GM10266 (cell line): ENCODE results near the gene ATP1B3.
"Not testable (repeated sequence)": the region's sequence is repeated elsewhere in the genome, so short reads cannot be mapped to it uniquely, and the experiment has no call there.

Experiments
- DNase-seq: peaks from one replicate; pipeline ENCODE4 v3.0.0; 2012; ENCODE audit errors: extremely low spot score
- TF ChIP-seq, protein P1 (sequence below): IDR thresholded peaks from 2 replicates; pipeline ENCODE4 v1.5.1; 2012; ENCODE audit warnings: mild to moderate bottlenecking, low read depth; ENCODE audit not compliant: control insufficient read depth, insufficient read depth; ENCODE audit errors: missing control alignments

ATP1B3 gene

DNA sequence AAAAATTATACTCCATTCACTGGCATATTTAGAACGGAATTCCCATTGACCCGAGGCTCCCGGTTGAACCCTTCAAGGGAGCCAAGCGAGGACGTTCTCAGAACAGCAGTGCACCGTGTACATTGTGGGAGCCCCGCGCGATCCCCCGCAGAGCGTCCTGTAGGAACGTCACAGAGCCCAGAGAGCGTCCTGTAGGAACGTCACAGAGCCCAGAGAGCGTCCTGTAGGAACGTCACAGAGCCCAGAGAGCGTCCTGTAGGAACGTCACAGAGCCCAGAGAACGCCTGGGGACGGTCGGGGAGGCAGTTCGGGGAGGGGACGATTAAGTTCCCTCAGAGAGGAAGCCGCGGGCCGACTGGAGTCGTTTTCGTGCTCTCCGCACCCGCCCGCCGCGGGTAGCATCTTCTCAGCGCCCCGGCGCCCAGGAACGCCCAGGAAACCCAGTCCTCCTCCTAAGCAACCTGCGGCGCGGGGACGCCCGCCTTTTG is 506 bp upstream of the ATP1B3 start:
- no peak for DNase-seq
- TF ChIP-seq, protein P1, sequence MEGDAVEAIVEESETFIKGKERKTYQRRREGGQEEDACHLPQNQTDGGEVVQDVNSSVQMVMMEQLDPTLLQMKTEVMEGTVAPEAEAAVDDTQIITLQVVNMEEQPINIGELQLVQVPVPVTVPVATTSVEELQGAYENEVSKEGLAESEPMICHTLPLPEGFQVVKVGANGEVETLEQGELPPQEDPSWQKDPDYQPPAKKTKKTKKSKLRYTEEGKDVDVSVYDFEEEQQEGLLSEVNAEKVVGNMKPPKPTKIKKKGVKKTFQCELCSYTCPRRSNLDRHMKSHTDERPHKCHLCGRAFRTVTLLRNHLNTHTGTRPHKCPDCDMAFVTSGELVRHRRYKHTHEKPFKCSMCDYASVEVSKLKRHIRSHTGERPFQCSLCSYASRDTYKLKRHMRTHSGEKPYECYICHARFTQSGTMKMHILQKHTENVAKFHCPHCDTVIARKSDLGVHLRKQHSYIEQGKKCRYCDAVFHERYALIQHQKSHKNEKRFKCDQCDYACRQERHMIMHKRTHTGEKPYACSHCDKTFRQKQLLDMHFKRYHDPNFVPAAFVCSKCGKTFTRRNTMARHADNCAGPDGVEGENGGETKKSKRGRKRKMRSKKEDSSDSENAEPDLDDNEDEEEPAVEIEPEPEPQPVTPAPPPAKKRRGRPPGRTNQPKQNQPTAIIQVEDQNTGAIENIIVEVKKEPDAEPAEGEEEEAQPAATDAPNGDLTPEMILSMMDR: no peak

DNA sequence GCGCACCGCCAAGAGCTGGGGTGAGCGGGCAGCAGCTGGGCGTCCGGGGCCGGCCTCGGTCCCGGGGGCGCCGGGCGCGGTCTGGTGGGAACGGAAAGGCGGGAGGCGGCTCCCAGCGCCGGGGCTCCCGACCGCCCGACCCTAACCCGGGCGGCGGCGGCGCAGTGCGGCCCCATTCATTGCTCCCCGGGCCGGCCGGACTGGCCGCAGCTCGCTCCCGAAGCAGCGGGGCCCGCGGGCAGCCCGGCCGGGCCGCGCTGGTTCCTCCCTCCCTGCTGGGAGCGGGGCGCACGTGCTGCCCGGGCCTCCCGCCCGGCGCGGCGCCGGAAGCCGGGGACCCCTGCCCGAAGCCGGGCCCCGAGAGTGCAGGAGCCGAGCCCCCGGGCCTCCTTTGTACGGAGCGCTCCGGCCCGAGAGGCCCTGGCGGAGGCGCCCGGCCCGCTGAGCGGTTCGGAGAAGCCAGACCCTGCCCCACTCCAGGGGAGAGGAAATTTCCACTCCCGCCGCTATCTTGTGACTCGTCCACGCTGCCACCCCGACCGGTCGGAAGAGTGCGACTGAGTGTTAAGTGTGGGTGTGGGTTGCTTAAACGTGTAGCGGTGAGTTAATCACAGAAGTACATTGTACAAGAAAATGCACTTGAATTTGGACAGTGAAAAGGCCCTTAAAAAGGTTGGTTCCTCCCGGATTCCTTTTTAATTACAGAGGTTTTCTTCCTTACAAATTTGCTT is 613 bp downstream of the ATP1B3 start:
- TF ChIP-seq, protein P1: no peak
- DNase-seq: peak; percentile 51

DNA sequence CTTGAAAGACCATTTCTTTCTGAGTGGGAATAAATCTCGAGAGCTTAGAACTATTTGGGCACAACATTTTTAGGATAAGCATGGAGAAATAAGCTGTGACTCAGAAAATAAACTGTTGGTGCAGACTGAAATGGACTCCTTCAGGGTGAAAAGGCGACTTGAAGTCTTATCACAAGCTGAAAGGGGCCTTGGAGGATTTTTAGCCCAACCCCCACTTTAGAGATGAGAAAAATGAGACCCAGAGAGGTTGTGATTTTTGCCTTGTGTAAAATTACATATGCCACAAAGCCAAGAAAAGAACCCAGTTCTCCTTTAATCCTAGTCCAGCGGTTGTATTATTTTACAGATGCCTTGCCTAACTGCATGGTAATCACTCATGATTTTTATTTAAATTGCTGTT is 1.5 kb downstream of the ATP1B3 start:
- TF ChIP-seq, protein P1: no peak
- DNase-seq: no peak

DNA sequence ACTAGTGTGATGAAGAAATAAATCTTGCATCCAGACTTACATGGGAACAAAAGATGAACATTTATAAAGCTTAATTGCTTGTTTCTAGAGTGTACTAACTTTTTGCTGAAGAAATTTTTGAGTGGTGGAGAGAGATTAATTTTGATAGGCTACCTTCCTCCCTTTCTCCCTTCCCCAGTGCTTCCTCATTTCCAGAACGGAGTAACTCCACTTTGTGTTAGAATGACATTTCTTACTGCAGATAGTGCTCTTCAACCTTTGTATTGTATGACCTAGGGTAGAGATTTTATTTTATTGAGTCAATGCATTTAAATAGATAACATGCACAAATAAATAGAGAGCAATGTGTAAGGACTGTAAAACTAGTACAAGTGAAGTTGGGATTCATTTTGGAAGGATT is 1.9 kb downstream of the ATP1B3 start:
- no peak for DNase-seq
- TF ChIP-seq, protein P1: no peak

DNA sequence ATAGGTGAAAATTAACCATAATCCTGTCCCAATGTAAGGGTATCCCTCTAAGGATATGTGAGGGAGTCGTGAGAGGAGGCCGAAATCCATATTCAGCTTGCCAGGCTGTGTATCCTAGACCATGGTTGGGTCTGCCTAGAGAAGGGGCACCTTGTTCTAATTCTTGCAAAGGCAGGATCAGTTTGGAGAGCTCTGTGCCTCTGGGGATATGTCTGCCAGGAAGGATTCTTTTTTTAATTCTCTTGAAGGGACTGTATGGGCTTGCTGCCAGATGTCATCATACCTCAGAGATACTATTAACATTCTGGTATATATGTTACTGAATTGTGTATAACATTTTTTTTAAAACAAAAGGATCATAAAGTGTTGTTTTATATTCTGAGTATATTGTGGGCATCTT is 2.4 kb downstream of the ATP1B3 start:
- TF ChIP-seq, protein P1: no peak
- DNase-seq: no peak

DNA sequence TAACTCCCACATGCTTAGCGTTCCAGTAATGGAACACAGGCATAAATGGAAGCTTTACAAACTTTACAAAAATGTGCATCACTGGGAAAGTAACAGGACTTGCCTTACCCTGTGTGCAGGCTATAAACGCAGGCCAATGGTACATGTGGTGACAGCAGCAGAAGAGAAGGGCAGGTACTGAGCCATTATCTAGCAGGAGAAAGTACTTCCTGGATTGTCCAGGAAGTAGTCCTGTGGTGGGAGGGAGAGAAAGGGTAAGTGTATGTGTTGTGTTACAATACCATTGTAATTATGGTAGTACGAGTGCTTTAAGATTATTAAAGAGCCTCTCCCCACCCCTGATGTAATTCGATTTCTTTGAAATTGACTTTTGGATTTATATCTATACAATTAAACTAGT is 5.3 kb downstream of the ATP1B3 start:
- DNase-seq: no peak
- TF ChIP-seq, protein P1: no peak

DNA sequence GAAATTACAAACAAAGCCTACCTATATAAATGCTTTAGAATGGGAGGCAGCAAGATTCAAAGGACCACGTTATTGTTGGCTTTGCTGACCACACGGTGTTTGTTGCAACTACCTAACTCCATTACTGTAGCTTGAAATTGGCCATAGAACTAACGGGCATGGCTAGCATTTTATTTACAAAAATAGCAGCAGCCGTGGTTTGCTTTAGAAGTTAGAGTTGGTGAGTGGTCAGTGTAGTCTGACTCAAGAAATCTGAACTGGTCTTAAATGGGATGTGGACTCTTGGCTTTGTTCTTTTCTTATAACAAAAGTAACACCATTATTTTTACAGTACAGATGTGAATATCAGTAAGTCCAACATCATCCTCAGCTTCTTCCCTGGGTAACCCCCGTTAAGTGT is 10.6 kb downstream of the ATP1B3 start:
- TF ChIP-seq, protein P1: no peak
- DNase-seq: no peak

DNA sequence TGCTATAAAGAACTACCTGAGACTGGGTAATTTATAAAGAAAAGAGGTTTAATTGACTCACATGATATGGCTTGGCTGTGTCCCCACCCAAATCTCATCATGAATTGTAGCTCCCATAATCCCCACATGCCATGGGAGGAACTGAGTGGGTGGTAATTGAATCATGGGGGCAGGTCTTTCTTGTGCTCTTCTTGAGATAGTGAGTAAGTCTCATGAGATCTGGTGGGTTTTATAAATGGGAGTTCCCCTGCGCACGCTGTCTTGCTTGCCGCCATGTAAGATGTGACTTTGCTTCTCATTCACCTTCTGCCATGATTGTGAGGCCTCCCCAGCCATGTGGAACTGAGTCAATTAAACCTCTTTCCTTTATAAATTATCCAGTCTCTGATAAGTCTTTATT is 12.1 kb downstream of the ATP1B3 start:
- not testable (repeated sequence) for DNase-seq
